PC-9 (cell line): ENCODE results near the gene SRSF4. TPM values are rescaled to one million over a fixed set of nuclear protein-coding genes. Genes with fewer than 3 reads are reported as not detected.
A peak's percentile ranks its signal among the peaks of the same experiment; 100 is the strongest.

ENCODE experiments used
- BruUV-seq: library from RNA; stranded (reverse); fragments of 400-500 nt; replicated peaks from 2 replicates; lab custom pipeline; 2021; lab: Mats Ljungman, UMichigan
- CTCF ChIA-PET: fragments of 300-600 bp; sonication (Branson Sonifier 250); formaldehyde crosslinking; loops from one replicate; lab custom pipeline; 2022; ENCODE audit warnings: antibody characterized with exemption; lab: Charles Lee
- POLR2A ChIA-PET: fragments of 300-600 bp; sonication (Branson Sonifier 250); formaldehyde crosslinking; loops from one replicate; lab custom pipeline; 2022; ENCODE audit warnings: antibody characterized with exemption; ENCODE audit not compliant: unreplicated experiment; lab: Charles Lee
- DNase-seq, 2 experiments: peaks; one replicate each; pipeline versions ENCODE4 v3.0.0 to v3.0.0-alpha.2; 2015 to 2022; ENCODE audit warnings: mixed read lengths in 1 of 2
- H2AFZ ChIP-seq: fragments of 200-600 bp; sonication (generic); 2 replicates; pipeline ENCODE4 v1.8.1; 2017; ENCODE audit warnings: antibody characterized with exemption
- H3F3A ChIP-seq: fragments of 200-600 bp; sonication (generic); 2 replicates; pipeline ENCODE4 v1.8.1; 2017; ENCODE audit warnings: antibody characterized with exemption, mild to moderate bottlenecking, low read depth; ENCODE audit not compliant: insufficient read depth
- H3K27ac ChIP-seq: fragments of 200-600 bp; sonication (generic); 2 replicates; pipeline ENCODE4 v1.6.1; 2016; ENCODE audit warnings: mixed run types
- H3K27me3 ChIP-seq: fragments of 200-600 bp; sonication (generic); 2 replicates; pipeline ENCODE4 v1.6.1; 2016; ENCODE audit warnings: low read depth, mixed run types; ENCODE audit not compliant: insufficient read depth
- H3K36me3 ChIP-seq: fragments of 200-600 bp; sonication (generic); 2 replicates; pipeline ENCODE4 v1.6.1; 2016; ENCODE audit warnings: low read depth, mixed run types
- H3K4me1 ChIP-seq: fragments of 200-600 bp; sonication (generic); replicated peaks from 2 replicates; pipeline ENCODE4 v1.6.1; 2016; ENCODE audit warnings: mixed run types; ENCODE audit not compliant: insufficient read depth
- H3K4me2 ChIP-seq: fragments of 200-600 bp; sonication (generic); 2 replicates; pipeline ENCODE4 v1.6.1; 2017; ENCODE audit warnings: mixed run types
- H3K4me3 ChIP-seq: fragments of 200-600 bp; sonication (generic); 2 replicates; pipeline ENCODE4 v1.6.1; 2016; ENCODE audit warnings: mixed run types
- H3K79me2 ChIP-seq: fragments of 200-600 bp; sonication (generic); 2 replicates; pipeline ENCODE4 v1.6.1; 2017; ENCODE audit warnings: low read depth, mixed run types
- H3K9me2 ChIP-seq: fragments of 200-600 bp; sonication (generic); 2 replicates; pipeline ENCODE4 v1.8.1; 2017; ENCODE audit warnings: mild to moderate bottlenecking; ENCODE audit not compliant: insufficient read depth
- H3K9me3 ChIP-seq: fragments of 200-600 bp; sonication (generic); 2 replicates; pipeline ENCODE4 v1.8.1; 2016; ENCODE audit warnings: low read depth; ENCODE audit not compliant: insufficient read depth
- H4K20me1 ChIP-seq: fragments of 200-600 bp; sonication (generic); 2 replicates; pipeline ENCODE4 v1.8.1; 2017; ENCODE audit not compliant: insufficient read depth
- EZH2 ChIP-seq: fragments of 200-600 bp; sonication (generic); IDR thresholded peaks from 2 replicates; pipeline ENCODE4 v1.8.0; 2017; ENCODE audit warnings: antibody characterized with exemption, low read depth
- intact Hi-C: fragments of 100-400 bp; cut with micrococcal nuclease; formaldehyde crosslinking; loops from one replicate; pipeline ENCODE4 v1.10.0; 2022; ENCODE audit not compliant: unreplicated experiment
- total RNA-seq: library from RNA; stranded (reverse); gene quantifications from 2 replicates; pipeline ENCODE4 v1.2.3, GENCODE V29; 2021
- TF ChIP-seq, protein P1 (sequence below): fragments of 200-600 bp; sonication (generic); conservative IDR thresholded peaks from 2 replicates; pipeline ENCODE4 v1.6.1; 2017; ENCODE audit warnings: mixed run types, antibody characterized with exemption, mild to moderate bottlenecking, moderate library complexity

Gene SRSF4
- total RNA-seq, 1 experiment from 2014 or later, result 87.6 TPM

DNA sequence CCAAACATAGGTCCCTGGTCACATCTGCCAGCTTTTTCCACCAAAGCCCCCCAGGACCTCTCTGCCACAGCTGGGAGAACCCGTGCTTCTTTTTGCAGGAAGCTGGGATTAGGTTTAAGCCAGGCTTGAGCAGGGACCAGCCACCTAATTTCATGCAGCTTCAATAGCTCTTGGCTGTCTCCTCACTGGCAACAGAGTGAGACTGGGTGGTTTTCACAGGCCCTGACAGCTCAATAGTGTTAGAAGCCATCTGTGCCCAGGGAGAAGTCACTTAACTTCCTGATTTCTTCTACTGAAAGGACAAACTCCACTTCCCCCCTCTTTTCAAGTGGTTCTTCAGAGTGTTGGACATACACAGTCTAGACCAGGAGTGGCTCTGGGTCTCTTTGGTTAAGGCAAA lies 20.4 kb upstream of the SRSF4 start:
- ChIA-PET POLR2A (no interaction called here), CTCF (interaction anchor here (0.5 to 1.5 kb wide), 10 partner anchors 20 to 325 kb away, joined by 3 to 8 read pairs (median 4); partner anchors contain the start of gene SRSF4)
- Histone ChIP-seq H3K9me3 (no peaks in the 10 kb centered on the region), H3K4me3 (no peak overlapping the region), H2AFZ (no peak overlapping the region), H3K4me2 (peak overlapping the region; percentile 68), H3K9me2 (no peaks in the 10 kb centered on the region), H3K79me2 (no peaks in the 10 kb centered on the region), H3K36me3 (peaks cover 8% of the 10 kb centered on the region), H3K4me1 (peaks cover 9% of the 10 kb centered on the region), H4K20me1 (no peaks in the 10 kb centered on the region), H3F3A (peaks cover 7% of the 10 kb centered on the region; the same call in 1 of the 2 replicates), H3K27ac (peak overlapping the region; percentile 63), H3K27me3 (no peaks in the 10 kb centered on the region)
- intact Hi-C loops, result loop anchor here (2.0 to 10.0 kb wide), 3 partner anchors 169 to 557 kb away; partner anchors contain the start of genes RNU11 and TAF12
- no TSS peak for BruUV-seq
- no peak for DNase-seq
- TF ChIP-seq, protein P1, sequence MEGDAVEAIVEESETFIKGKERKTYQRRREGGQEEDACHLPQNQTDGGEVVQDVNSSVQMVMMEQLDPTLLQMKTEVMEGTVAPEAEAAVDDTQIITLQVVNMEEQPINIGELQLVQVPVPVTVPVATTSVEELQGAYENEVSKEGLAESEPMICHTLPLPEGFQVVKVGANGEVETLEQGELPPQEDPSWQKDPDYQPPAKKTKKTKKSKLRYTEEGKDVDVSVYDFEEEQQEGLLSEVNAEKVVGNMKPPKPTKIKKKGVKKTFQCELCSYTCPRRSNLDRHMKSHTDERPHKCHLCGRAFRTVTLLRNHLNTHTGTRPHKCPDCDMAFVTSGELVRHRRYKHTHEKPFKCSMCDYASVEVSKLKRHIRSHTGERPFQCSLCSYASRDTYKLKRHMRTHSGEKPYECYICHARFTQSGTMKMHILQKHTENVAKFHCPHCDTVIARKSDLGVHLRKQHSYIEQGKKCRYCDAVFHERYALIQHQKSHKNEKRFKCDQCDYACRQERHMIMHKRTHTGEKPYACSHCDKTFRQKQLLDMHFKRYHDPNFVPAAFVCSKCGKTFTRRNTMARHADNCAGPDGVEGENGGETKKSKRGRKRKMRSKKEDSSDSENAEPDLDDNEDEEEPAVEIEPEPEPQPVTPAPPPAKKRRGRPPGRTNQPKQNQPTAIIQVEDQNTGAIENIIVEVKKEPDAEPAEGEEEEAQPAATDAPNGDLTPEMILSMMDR, result no peak
- no peak for TF ChIP-seq EZH2

DNA sequence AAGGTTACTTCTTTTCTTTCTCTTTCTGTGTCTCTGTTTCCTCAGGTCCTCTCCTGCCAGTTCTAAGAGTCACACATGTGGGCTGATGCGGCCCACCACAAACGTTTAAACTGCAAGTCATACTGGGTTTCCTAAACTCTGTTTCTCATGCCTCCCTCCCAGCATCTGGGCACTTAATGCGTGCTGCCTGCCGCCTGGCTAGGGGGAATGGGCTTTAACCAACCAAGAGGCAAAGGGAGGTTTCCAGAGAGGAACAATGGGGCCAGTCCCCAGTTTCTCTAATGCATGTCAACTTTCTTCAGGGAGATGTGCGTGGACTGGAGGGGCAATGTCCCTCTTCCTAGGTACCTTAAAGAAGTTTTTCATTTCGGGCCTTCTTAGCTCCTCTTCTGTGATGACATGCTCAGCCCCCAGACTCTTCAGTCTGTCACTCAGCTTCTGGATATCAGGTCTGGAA lies 19.9 kb upstream of the SRSF4 start:
- Histone ChIP-seq H3K79me2 (no peaks in the 10 kb centered on the region), H4K20me1 (no peaks in the 10 kb centered on the region), H3K4me1 (peaks cover 9% of the 10 kb centered on the region), H2AFZ (no peak overlapping the region), H3K27ac (no peak overlapping the region), H3K27me3 (no peaks in the 10 kb centered on the region), H3K9me3 (no peaks in the 10 kb centered on the region), H3K9me2 (no peaks in the 10 kb centered on the region), H3K4me2 (no peak overlapping the region; the same call in 1 of the 2 replicates), H3K4me3 (no peak overlapping the region), H3F3A (peaks cover 7% of the 10 kb centered on the region; the same call in 1 of the 2 replicates), H3K36me3 (peaks cover 8% of the 10 kb centered on the region)
- TF ChIP-seq, protein P1, result no peak
- TF ChIP-seq EZH2, result no peak
- intact Hi-C loops, result loop anchor here (2.0 to 10.0 kb wide), 3 partner anchors 169 to 557 kb away; partner anchors contain the start of genes RNU11 and TAF12
- no TSS peak for BruUV-seq
- ChIA-PET POLR2A (no interaction called here), CTCF (interaction anchor here (1.4 kb wide), 1 partner anchor 315 kb away, joined by 8 read pairs; no protein-coding TSS in a partner anchor)
- DNase-seq, result no peak

DNA sequence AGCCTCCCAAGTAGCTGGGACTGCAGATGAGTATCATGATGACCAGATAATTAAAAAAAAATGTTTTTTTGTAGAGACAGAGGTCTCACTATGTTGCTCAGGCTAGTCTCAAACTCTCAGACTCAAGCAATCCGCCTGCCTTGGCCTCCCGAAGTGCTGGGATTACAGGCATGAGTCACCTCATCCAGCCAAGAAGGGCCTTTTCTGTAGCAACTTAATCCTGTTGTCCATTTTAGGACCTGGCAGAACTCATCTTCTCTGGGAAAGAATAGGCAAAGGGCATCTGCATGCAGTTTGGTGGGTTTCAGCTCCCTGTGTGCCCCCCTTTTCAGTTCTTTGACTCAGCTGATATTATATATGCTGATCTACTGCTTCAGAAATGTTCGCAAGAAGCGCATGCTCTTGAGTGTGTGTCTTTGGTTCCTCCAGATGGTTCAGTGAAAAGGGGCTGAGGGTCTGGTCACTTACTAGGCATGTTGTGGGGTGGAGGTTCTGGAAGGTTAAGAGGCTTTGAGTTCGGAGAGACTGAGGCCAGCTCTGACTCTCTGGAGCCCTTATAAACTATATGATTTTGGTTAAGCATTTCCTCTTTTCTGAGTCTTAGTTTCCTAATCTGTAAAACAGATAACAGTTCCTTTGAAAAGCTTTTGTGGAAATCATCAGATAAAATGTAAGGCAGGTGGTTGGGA lies 19.4 kb upstream of the SRSF4 start:
- ChIA-PET CTCF (no interaction called here), POLR2A (no interaction called here)
- H3K4me1 ChIP-seq, result peaks cover 9% of the 10 kb centered on the region
- no peak overlapping the region for H3K4me2 ChIP-seq
- no TSS peak for BruUV-seq
- H3K27me3 ChIP-seq, result no peaks in the 10 kb centered on the region
- H2AFZ ChIP-seq, result no peak overlapping the region
- H3K4me3 ChIP-seq, result no peak overlapping the region
- no peaks in the 10 kb centered on the region for H4K20me1 ChIP-seq
- TF ChIP-seq EZH2, result no peak
- TF ChIP-seq, protein P1, result no peak
- H3F3A ChIP-seq, result peaks cover 7% of the 10 kb centered on the region; the same call in 1 of the 2 replicates
- no peak overlapping the region for H3K27ac ChIP-seq
- peaks cover 8% of the 10 kb centered on the region for H3K36me3 ChIP-seq
- no peaks in the 10 kb centered on the region for H3K9me2 ChIP-seq
- no peaks in the 10 kb centered on the region for H3K79me2 ChIP-seq
- H3K9me3 ChIP-seq, result no peaks in the 10 kb centered on the region
- intact Hi-C loops, result loop anchor here (10.0 kb wide), 1 partner anchor 556 kb away; the partner anchor contains the start of genes RNU11 and TAF12
- no peak for DNase-seq
